ENCODE results near the gene PCSK6. TPM values are rescaled to one million over a fixed set of nuclear protein-coding genes. Genes with fewer than 3 reads are reported as not detected.

The PCSK6 gene
- total RNA-seq, 1 donor from 2014 or later: 16.6 TPM

DNA sequence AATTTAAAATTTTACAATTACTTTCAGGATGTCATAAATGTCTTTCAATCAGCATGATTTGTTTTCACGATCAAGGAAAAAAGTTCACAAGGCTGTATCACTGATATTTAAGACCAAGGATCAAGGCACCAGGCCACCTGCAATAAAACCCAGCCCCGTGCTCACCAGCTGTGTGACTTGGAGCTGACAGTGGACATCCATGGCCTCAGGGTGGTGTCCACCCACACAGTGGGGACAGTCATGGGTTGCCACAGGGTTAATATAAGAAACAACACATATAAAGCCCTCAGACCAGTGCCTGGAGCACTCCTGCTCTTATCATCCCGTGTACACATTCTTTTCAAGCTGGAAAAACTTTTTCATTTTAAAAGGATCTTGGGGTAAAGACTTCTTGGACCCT lies 56.5 kb downstream of the PCSK6 start:
- H3K27me3 ChIP-seq: no peaks in the 10 kb centered on the region
- ATAC-seq (no peak), DNase-seq (no peak)
- no peaks in the 10 kb centered on the region for H3K36me3 ChIP-seq
- TF ChIP-seq, protein P1, sequence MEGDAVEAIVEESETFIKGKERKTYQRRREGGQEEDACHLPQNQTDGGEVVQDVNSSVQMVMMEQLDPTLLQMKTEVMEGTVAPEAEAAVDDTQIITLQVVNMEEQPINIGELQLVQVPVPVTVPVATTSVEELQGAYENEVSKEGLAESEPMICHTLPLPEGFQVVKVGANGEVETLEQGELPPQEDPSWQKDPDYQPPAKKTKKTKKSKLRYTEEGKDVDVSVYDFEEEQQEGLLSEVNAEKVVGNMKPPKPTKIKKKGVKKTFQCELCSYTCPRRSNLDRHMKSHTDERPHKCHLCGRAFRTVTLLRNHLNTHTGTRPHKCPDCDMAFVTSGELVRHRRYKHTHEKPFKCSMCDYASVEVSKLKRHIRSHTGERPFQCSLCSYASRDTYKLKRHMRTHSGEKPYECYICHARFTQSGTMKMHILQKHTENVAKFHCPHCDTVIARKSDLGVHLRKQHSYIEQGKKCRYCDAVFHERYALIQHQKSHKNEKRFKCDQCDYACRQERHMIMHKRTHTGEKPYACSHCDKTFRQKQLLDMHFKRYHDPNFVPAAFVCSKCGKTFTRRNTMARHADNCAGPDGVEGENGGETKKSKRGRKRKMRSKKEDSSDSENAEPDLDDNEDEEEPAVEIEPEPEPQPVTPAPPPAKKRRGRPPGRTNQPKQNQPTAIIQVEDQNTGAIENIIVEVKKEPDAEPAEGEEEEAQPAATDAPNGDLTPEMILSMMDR (IDR thresholded peaks at IDR 0.05): no peak
- no peaks in the 10 kb centered on the region for H3K9me3 ChIP-seq
- intact Hi-C loops (cut with DNase I): no loop called here
- no peaks in the 10 kb centered on the region for H3K4me1 ChIP-seq
- H3K27ac ChIP-seq: no peak overlapping the region
- no peak overlapping the region for H3K4me3 ChIP-seq

DNA sequence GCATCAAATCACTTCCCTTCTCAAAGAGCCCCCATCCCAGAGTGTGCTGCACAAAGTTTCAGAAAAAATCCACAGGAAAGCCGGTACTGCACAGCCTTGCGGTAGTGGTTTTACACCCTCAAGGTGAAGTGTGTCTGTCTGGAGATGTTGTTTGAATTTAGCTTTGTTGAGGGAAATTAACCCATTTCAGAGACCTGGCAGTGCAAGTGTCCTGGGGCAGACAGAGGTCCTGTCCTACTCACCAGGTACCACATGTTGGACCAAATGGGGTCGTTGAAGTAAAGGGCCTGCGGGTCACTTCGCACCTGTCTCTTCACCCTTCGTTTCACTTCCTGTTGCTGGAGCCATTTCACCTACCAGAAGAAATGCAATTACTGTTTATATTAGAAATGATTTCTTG lies 57.8 kb downstream of the PCSK6 start:
- H3K36me3 ChIP-seq: no peaks in the 10 kb centered on the region
- TF ChIP-seq, protein P1 (IDR thresholded peaks at IDR 0.05): no peak
- DNase-seq (no peak), ATAC-seq (no peak)
- H3K9me3 ChIP-seq: no peaks in the 10 kb centered on the region
- H3K4me3 ChIP-seq: no peak overlapping the region
- intact Hi-C loops (cut with DNase I): no loop called here
- no peaks in the 10 kb centered on the region for H3K27me3 ChIP-seq
- H3K27ac ChIP-seq: no peak overlapping the region
- no peaks in the 10 kb centered on the region for H3K4me1 ChIP-seq

DNA sequence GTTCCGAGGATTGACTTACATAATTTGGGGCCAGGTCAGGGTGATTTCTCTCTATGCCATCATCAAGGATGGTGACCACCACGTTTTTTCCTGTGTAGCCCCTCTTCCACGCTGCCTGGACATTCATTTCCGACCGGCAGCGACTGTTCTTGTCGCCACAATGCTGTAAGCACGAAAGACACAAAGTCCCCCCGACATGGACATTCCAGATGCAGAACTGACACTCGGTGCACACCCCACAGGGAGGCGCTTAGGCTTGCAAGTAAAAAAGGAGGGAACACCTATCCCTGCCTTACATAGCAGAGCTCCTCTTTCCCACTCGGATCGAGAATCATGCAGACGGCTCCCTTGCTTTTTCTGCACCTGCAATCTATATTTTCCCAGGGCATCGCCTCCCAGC lies 58.2 kb downstream of the PCSK6 start:
- no peak overlapping the region for H3K27ac ChIP-seq
- DNase-seq (no peak), ATAC-seq (no peak)
- H3K36me3 ChIP-seq: no peaks in the 10 kb centered on the region
- no peaks in the 10 kb centered on the region for H3K9me3 ChIP-seq
- no peaks in the 10 kb centered on the region for H3K27me3 ChIP-seq
- H3K4me3 ChIP-seq: no peak overlapping the region
- intact Hi-C loops (cut with DNase I): no loop called here
- no peaks in the 10 kb centered on the region for H3K4me1 ChIP-seq
- TF ChIP-seq, protein P1 (IDR thresholded peaks at IDR 0.05): no peak

DNA sequence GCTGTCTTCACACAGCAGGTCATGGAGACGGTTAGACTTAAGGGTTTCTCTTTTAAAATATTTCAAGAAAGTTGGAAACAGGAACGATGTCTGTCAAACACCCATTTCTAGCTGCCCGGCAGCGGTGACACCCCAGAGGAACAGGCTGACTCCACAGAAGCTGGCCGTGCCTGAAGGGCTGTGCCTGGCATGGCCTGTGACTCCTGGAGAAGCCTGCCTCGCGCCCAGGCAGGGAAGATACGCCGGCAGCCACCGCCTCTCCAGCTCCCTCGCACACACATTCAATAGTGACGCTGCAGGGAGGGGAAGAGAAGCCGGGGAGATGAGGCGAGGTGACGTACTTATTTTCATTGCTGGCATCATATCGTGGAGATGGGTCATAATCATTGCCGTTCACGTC lies 59.9 kb downstream of the PCSK6 start:
- no peaks in the 10 kb centered on the region for H3K27me3 ChIP-seq
- no peak for ATAC-seq
- H3K27ac ChIP-seq: no peak overlapping the region
- H3K4me3 ChIP-seq: no peak overlapping the region
- intact Hi-C loops (cut with DNase I): no loop called here
- H3K9me3 ChIP-seq: no peaks in the 10 kb centered on the region
- no peak for DNase-seq
- H3K36me3 ChIP-seq: no peaks in the 10 kb centered on the region
- TF ChIP-seq, protein P1 (IDR thresholded peaks at IDR 0.05): no peak
- no peaks in the 10 kb centered on the region for H3K4me1 ChIP-seq

DNA sequence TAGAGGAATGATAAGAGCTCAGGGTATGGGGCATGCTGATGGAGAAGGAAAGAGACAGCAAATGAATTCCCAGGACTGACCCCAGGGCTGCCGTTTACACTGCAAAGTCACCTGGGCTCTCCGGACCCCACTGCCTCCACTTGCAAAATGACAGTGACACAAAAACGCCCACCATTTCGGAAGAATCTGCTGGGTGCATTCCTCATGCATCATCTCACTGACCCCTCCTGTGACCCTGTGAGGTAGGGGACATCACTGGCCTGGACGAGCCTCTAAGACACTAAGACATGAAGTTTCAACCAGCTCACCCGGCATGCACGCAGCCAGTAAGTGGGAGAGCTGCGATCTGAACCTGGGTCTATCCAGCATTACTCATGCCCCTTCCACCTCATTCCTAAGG lies 60.3 kb downstream of the PCSK6 start:
- H3K27me3 ChIP-seq: no peaks in the 10 kb centered on the region
- no peak overlapping the region for H3K27ac ChIP-seq
- no peak for ATAC-seq
- TF ChIP-seq, protein P1 (IDR thresholded peaks at IDR 0.05): no peak
- DNase-seq: no peak
- no peaks in the 10 kb centered on the region for H3K36me3 ChIP-seq
- no peak overlapping the region for H3K4me3 ChIP-seq
- intact Hi-C loops (cut with DNase I): no loop called here
- H3K9me3 ChIP-seq: no peaks in the 10 kb centered on the region
- H3K4me1 ChIP-seq: no peaks in the 10 kb centered on the region

DNA sequence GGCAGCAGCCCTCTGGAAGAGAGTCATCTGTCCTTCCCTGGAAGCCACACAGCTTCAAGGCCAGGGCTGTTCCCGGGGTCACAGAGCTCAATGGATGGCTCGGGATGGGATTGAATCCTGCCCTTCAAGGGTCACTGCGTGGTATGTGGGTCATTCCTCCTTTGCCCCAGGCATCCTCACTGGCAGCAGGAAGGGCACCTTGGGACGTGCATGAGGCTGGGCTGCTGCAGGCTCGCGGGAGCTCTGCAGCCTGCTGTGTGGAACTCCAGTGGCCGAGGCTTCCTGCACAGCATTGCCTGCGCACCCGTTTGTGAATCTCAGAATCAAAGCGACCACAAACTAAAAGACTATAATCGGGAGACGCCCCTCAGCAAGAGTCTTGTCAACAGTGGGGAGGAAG lies 60.7 kb downstream of the PCSK6 start:
- no peaks in the 10 kb centered on the region for H3K36me3 ChIP-seq
- H3K4me3 ChIP-seq: no peak overlapping the region
- no peaks in the 10 kb centered on the region for H3K9me3 ChIP-seq
- intact Hi-C loops (cut with DNase I): no loop called here
- ATAC-seq: no peak
- no peak for DNase-seq
- H3K27me3 ChIP-seq: no peaks in the 10 kb centered on the region
- no peaks in the 10 kb centered on the region for H3K4me1 ChIP-seq
- no peak overlapping the region for H3K27ac ChIP-seq
- TF ChIP-seq, protein P1 (IDR thresholded peaks at IDR 0.05): no peak
